GM11168 (cell line): ENCODE results near the gene KCNMB4.

ENCODE experiments used
- in situ Hi-C: fragments of 300-500 bp; cut with MboI; formaldehyde crosslinking; loops from one replicate; pipeline ENCODE4 v1.12.0; 2022; ENCODE audit warnings: low sequenced_read_pairs; ENCODE audit not compliant: unreplicated experiment

KCNMB4 gene

GRCh38 chr12:70427611-70428010, 61.5 kb downstream of the KCNMB4 start:
- in situ Hi-C loops = no loop called here

DNA sequence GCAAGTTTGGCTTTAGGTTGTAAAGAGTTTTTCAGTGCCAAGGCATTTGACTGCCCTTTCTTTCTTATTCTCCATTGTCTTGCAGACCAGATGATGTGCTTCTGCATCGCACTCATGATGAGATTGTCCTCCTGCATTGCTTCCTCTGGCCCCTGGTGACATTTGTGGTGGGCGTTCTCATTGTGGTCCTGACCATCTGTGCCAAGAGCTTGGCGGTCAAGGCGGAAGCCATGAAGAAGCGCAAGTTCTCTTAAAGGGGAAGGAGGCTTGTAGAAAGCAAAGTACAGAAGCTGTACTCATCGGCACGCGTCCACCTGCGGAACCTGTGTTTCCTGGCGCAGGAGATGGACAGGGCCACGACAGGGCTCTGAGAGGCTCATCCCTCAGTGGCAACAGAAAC, 64.3 kb downstream of the KCNMB4 start:
- in situ Hi-C loops = no loop called here

GRCh38 chr12:70436836-70437235, 70.7 kb downstream of the KCNMB4 start:
- in situ Hi-C loops = no loop called here

GRCh38 chr12:70443062-70443673, 77.1 kb downstream of the KCNMB4 start:
- in situ Hi-C loops = no loop called here

GRCh38 chr12:70444903-70445302, 78.8 kb downstream of the KCNMB4 start:
- in situ Hi-C loops = no loop called here

DNA sequence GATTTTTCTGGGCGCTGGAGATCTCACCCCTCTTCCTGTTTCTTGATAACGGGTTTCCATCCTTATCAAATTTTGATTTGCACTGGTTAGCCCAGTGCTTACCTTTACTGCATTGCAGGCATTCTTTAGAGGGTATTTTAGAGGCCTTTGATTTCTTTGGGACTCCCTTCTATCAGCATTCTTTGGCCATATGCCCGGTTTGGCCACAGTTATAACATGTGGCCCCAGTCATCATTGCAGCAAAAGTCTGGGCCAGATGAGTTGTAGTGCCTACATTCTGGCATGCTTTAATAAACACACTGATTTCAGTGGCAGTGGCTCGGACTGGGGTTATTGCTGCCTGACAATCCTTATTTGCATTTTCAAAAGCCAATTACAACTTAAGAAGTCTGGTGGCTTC, 82.3 kb downstream of the KCNMB4 start:
- in situ Hi-C loops = no loop called here

DNA sequence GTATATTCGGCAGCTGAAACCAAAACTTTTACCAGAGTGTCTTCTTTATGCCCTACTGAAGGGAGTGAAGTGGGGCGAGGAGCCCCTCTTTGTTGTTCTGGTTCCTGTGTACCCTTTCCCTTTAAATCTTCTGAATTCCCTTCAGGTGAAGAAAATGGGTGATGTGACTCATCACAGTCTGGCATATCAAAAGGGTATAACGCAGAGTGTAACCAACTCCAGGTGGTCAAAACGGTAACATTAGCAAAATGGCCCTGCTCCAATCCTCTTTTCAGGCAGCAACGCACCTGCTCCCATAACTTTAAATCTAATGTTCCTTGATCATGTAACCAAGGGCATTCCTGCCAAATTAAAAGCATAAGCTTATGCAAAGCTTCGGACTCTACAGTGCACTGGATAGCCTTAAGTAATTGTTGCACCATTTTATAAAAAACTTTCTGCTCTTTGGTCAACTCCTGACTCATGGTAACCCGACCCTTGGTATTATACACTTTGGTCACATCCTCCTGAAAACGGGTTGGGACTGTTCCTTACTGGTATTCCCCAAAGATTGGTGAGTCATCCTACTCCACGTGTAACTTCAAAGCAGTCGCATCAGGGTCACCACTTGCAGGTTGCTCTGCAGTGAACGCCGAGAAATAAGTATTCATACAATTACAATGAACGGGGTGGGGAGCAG, 83.1 kb downstream of the KCNMB4 start:
- in situ Hi-C loops = no loop called here

DNA sequence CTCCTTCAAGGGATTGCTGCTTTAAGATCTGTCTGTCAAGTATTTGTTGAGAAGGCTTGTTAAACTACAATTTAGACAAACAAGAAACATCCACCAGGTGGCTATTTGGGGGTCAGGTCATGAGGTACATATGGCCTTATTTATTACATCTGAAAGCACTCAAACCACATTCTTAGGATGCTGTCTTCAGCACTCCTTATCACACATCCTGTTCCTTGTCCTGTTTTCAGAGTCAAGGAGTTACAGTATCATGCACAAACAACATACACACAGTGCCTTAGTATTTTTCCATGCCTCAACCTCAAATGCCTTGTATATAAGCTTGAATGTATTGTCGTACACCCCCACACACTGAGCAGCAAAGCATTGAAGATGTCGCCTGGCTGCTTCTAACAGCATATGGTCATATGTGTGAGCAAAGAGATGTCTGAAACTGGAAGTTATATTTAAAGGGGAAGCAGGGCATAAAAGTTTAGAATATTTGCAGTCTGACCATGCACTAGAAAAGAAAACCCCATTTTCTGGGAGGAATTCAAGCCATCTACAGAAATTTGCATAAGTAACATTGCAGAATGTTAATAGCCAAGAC, 83.8 kb downstream of the KCNMB4 start:
- in situ Hi-C loops = no loop called here

GRCh38 chr12:70451528-70451927, 85.4 kb downstream of the KCNMB4 start:
- in situ Hi-C loops = no loop called here

DNA sequence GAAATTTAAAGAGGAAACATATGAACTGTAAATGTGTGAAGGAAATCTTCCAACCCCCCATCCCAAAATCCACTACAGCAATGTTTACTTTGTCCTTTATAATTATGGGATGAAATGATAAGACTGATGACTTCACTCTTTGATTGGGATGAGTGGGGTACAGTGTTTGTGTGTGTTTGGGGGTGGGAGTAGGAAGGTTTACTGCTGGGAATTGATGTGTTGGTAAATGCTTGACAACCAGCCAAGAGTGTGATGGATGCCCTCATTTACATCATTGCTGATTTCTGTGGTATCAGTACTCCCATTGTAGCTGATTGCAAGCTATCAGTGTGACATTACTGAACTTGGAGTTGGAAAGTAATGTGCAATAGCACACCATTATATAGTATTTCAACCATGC, 90.9 kb downstream of the KCNMB4 start:
- in situ Hi-C loops = no loop called here

- in situ Hi-C loops = no loop called here
Measured at GRCh38 chr12:70459786-70460185, 93.7 kb downstream of the KCNMB4 start.

DNA sequence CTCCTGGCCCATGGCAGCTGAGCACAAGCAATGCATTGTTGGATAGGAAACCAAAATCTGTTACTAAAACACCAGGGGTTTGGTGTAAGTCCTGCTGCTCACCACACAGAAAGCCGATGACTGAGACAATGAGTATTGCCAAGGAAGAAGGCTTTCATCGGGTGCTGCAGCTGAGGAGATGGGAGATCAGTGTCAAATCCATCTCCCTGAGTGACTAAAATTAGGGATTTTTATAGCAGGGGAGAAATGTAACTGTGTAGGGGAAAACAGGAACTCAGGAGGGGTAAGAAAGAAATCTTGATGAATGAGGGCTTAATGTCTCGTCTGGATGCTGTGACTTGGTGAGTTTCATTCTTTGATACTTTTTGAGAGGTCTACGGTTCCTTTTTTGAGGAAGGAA, 97.9 kb downstream of the KCNMB4 start:
- in situ Hi-C loops = no loop called here

GRCh38 chr12:70466753-70467152, 100.7 kb downstream of the KCNMB4 start:
- in situ Hi-C loops = no loop called here

- in situ Hi-C loops = no loop called here
Measured at GRCh38 chr12:70467476-70467875, 101.4 kb downstream of the KCNMB4 start.

GRCh38 chr12:70467918-70468733, 102.0 kb downstream of the KCNMB4 start:
- in situ Hi-C loops = no loop called here

DNA sequence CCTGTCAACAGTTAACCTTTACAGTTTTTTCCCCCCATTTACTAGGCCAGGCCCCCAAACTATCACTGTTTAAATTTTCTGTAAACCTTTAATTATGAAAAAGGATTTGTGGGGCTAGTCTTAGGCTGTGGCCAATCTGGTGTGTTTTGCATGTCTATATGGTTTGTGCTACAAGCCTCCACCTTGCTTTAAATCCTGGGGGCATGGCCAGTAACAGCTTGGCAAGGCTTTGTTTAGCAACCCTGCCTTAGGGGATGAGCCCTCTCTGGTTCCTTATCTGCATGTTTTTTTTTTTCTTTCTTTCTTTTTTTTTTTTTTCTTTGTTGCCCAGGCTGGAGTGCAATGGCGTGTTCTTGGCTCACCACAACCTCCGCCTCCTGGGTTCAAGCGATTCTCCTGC, 102.7 kb downstream of the KCNMB4 start:
- in situ Hi-C loops = no loop called here

DNA sequence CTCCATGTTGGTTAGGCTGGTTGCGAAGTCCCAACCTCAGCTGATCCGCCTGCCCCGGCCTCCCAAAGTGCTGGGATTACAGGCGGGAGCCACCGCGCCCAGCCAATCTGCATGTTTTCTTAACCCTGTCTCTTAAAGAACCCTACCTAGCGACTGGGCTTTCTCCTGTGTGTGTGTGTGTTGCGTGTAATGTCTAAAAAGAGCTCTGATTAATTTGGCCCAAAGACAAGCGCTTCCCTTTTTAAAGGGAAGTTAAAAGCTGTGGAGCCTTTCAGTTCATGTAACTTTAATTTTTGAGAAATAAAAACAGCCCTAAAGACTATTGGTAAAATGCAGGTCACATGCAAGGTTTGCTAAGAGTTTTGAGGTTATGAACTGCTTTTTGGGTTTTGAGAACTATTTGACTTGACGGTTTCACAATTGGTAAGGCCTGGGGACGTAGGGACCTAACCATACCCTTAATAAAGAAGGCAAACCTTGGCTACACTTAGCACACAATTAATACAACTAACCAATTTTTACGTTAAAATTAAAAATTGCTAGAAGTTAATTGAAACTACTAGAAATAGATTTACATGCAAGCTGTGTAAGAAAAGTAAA, 103.2 kb downstream of the KCNMB4 start:
- in situ Hi-C loops = no loop called here

DNA sequence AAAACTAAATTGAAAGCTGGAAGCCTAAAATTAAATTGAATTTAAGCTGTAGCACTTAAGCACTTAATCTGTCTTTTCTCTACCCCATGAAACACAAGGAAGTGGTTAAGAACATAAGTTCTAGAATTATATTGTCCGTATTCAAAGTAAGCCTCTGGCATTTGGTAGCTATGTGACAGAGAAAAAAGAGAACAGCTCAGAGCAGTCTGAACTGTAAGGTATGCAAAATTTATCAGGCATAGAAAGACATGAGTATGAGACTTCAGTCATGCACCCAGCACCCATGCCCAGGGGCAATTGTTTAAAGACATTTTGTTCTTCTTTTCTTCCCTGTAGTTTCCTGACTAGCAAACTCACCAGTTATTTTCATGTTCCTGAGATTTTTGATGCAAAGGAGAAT, 116.7 kb downstream of the KCNMB4 start:
- in situ Hi-C loops = no loop called here
